ENCODE data around the gene RABGAP1L.
"Not testable (repeated sequence)": the region's sequence is repeated elsewhere in the genome, so short reads cannot be mapped to it uniquely, and the experiment has no call there.

The RABGAP1L gene

DNA sequence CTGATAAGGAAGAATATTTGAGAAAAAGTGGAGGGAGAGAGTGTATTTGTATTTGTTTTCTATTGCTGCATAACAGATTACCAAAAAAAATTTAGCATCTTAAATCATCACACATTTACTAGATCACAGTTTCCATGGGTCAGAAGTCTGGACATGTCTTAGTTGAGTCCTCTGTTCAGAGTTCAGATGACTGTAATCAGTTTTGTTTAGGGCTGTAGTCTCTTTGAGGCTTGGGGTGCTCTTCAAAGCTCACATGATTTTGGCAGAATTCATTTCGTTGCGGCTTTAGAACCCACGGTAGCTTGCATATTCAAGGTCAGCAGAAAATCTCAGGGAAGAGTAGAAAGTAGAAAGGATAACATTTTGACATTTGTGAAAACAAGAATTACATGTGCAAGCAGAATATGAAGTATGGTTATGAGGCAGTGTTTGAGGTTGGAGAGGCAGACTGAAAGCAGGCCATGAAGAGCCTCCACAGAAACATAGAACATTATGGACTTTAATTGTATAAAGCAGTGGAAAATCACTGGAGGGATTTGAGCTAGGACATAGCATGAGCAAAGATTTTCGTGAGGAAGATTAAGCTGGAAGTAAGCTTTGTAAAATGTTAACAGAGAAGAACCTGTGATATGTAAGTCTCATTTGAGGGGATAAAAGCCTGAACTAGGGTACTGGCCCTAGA is 177.8 kb downstream of the RABGAP1L start:
- no peaks in the 10 kb centered on the region for H3K79me2 ChIP-seq (ENCODE audit: insufficient read depth, low read depth)
- H3K4me3 ChIP-seq (IDR thresholded peaks at IDR 0.05; ENCODE audit: insufficient read depth, low read depth, low read length) = no peak overlapping the region
- no peaks in the 10 kb centered on the region for H3K36me3 ChIP-seq (ENCODE audit: insufficient read depth)
- H2AFZ ChIP-seq (ENCODE audit: low read depth) = no peak overlapping the region
- H4K20me1 ChIP-seq (ENCODE audit: insufficient read depth) = no peaks in the 10 kb centered on the region
- peaks cover 49% of the 10 kb centered on the region for H3K4me1 ChIP-seq (ENCODE audit: low read depth, poor library complexity, severe bottlenecking)
- no peak overlapping the region; the same call in 1 of the 2 replicates for H3K9ac ChIP-seq
- H3K27me3 ChIP-seq (ENCODE audit: insufficient read depth, low read depth) = no peaks in the 10 kb centered on the region
- H3K4me2 ChIP-seq = peak overlapping the region; percentile 50
- H3K27ac ChIP-seq = peak overlapping the region; percentile 51
- no peak for TF ChIP-seq CTCF (conservative IDR thresholded peaks at IDR 0.05; ENCODE audit: low read depth, low read length)

GRCh38 chr1:174340404-174340803 is 181.1 kb downstream of the RABGAP1L start:
- H3K4me2 ChIP-seq; H2AFZ ChIP-seq (ENCODE audit: low read depth); H3K9ac ChIP-seq; H3K27me3 ChIP-seq (ENCODE audit: insufficient read depth, low read depth); H3K4me3 ChIP-seq (IDR thresholded peaks at IDR 0.05; ENCODE audit: insufficient read depth, low read depth, low read length); H3K36me3 ChIP-seq (ENCODE audit: insufficient read depth); H3K79me2 ChIP-seq (ENCODE audit: insufficient read depth, low read depth); H4K20me1 ChIP-seq (ENCODE audit: insufficient read depth); H3K27ac ChIP-seq: not testable (repeated sequence)
- H3K4me1 ChIP-seq (ENCODE audit: low read depth, poor library complexity, severe bottlenecking) = peaks cover 79% of the 10 kb centered on the region

GRCh38 chr1:174344162-174344561 is 184.8 kb downstream of the RABGAP1L start:
- H3K4me1 ChIP-seq (ENCODE audit: low read depth, poor library complexity, severe bottlenecking) = peaks cover 53% of the 10 kb centered on the region
- H4K20me1 ChIP-seq (ENCODE audit: insufficient read depth) = no peaks in the 10 kb centered on the region
- no peaks in the 10 kb centered on the region for H3K79me2 ChIP-seq (ENCODE audit: insufficient read depth, low read depth)
- H3K9ac ChIP-seq = no peak overlapping the region
- H3K27me3 ChIP-seq (ENCODE audit: insufficient read depth, low read depth) = no peaks in the 10 kb centered on the region
- H2AFZ ChIP-seq (ENCODE audit: low read depth) = no peak overlapping the region
- no peaks in the 10 kb centered on the region for H3K36me3 ChIP-seq (ENCODE audit: insufficient read depth)
- peak overlapping the region; percentile 35; the same call in 1 of the 2 replicates for H3K27ac ChIP-seq
- H3K4me3 ChIP-seq (IDR thresholded peaks at IDR 0.05; ENCODE audit: insufficient read depth, low read depth, low read length) = peak overlapping the region; percentile 38
- no peak for TF ChIP-seq CTCF (conservative IDR thresholded peaks at IDR 0.05; ENCODE audit: low read depth, low read length)
- peak overlapping the region; percentile 30 for H3K4me2 ChIP-seq

DNA sequence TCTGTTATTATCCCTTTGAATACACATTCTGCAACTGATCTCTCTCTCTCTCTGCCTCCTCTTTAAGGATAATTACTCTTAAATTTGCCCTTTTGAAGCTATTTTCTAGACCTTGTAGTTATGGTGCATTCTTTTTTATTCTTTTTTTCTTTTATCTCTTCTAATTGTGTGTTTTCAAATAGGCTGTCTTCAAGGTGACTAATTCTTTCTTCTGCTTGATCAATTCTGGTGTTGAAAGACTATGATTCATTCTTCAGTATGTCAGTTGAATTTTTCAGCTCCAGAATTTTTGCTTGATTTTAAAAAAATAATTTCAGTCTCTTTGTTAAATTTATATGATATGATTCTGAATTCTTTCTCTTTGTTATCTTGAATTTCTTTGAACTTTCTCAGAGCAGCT is 192.8 kb downstream of the RABGAP1L start:
- no peaks in the 10 kb centered on the region for H3K36me3 ChIP-seq (ENCODE audit: insufficient read depth)
- no peaks in the 10 kb centered on the region for H3K79me2 ChIP-seq (ENCODE audit: insufficient read depth, low read depth)
- no peaks in the 10 kb centered on the region for H3K4me1 ChIP-seq (ENCODE audit: low read depth, poor library complexity, severe bottlenecking)
- no peak overlapping the region for H3K9ac ChIP-seq
- TF ChIP-seq CTCF (conservative IDR thresholded peaks at IDR 0.05; ENCODE audit: low read depth, low read length) = no peak
- no peak overlapping the region for H3K4me2 ChIP-seq
- H3K27ac ChIP-seq = no peak overlapping the region
- H3K4me3 ChIP-seq (IDR thresholded peaks at IDR 0.05; ENCODE audit: insufficient read depth, low read depth, low read length) = no peak overlapping the region
- H4K20me1 ChIP-seq (ENCODE audit: insufficient read depth) = no peaks in the 10 kb centered on the region
- H2AFZ ChIP-seq (ENCODE audit: low read depth) = no peak overlapping the region
- H3K27me3 ChIP-seq (ENCODE audit: insufficient read depth, low read depth) = no peaks in the 10 kb centered on the region

GRCh38 chr1:174352883-174353608 is 193.7 kb downstream of the RABGAP1L start:
- no peak overlapping the region for H3K9ac ChIP-seq
- H3K27me3 ChIP-seq (ENCODE audit: insufficient read depth, low read depth) = no peaks in the 10 kb centered on the region
- H3K79me2 ChIP-seq (ENCODE audit: insufficient read depth, low read depth) = no peaks in the 10 kb centered on the region
- no peaks in the 10 kb centered on the region for H4K20me1 ChIP-seq (ENCODE audit: insufficient read depth)
- H3K4me3 ChIP-seq (IDR thresholded peaks at IDR 0.05; ENCODE audit: insufficient read depth, low read depth, low read length) = no peak overlapping the region
- no peaks in the 10 kb centered on the region for H3K4me1 ChIP-seq (ENCODE audit: low read depth, poor library complexity, severe bottlenecking)
- no peak overlapping the region for H2AFZ ChIP-seq (ENCODE audit: low read depth)
- no peak overlapping the region for H3K27ac ChIP-seq
- TF ChIP-seq CTCF (conservative IDR thresholded peaks at IDR 0.05; ENCODE audit: low read depth, low read length) = no peak
- no peak overlapping the region for H3K4me2 ChIP-seq
- H3K36me3 ChIP-seq (ENCODE audit: insufficient read depth) = no peaks in the 10 kb centered on the region
